Suprapubic skin (tissue), 4 donors: ENCODE measurements around the gene MANBA.

Experiments
- CTCF ChIP-seq, 2 donors: fragments of 200-600 bp in 1 of 2; fragments of 450-650 bp in 1 of 2; sonication (generic) in 1 of 2; IDR thresholded peaks; one replicate each; pipeline ENCODE4 v1.5.1; 2016 to 2019; ENCODE audit warnings: antibody characterized with exemption in 2 of 2, mild to moderate bottlenecking in 1 of 2, moderate library complexity in 1 of 2
- EP300 ChIP-seq: sonication (generic); formaldehyde crosslinking; IDR thresholded peaks from one replicate; pipeline ENCODE4 v1.6.1; 2017; ENCODE audit warnings: antibody characterized with exemption
- POLR2A ChIP-seq, 2 donors: fragments of 450-650 bp; IDR thresholded peaks; one replicate each; pipeline ENCODE4 v1.6.1; 2017; ENCODE audit warnings: antibody characterized with exemption in 2 of 2, mild to moderate bottlenecking in 2 of 2, moderate library complexity in 2 of 2
- POLR2AphosphoS5 ChIP-seq, 3 donors: sonication (generic); formaldehyde crosslinking; IDR thresholded peaks; one replicate each; pipeline ENCODE4 v1.6.1; 2017; ENCODE audit warnings: antibody characterized with exemption in 3 of 3

GRCh38 chr4:102692474-102692873 is 68.3 kb downstream of the MANBA start:
- TF ChIP-seq CTCF (IDR thresholded peaks at IDR 0.05) = no peak
- no peak for TF ChIP-seq POLR2A (IDR thresholded peaks at IDR 0.05)
- TF ChIP-seq EP300 = no peak
- TF ChIP-seq POLR2AphosphoS5 (IDR thresholded peaks at IDR 0.05) = no peak
